ENCODE results near the gene SIX2.
"Not testable (repeated sequence)": the region's sequence is repeated elsewhere in the genome, so short reads cannot be mapped to it uniquely, and the experiment has no call there.

The SIX2 gene

DNA sequence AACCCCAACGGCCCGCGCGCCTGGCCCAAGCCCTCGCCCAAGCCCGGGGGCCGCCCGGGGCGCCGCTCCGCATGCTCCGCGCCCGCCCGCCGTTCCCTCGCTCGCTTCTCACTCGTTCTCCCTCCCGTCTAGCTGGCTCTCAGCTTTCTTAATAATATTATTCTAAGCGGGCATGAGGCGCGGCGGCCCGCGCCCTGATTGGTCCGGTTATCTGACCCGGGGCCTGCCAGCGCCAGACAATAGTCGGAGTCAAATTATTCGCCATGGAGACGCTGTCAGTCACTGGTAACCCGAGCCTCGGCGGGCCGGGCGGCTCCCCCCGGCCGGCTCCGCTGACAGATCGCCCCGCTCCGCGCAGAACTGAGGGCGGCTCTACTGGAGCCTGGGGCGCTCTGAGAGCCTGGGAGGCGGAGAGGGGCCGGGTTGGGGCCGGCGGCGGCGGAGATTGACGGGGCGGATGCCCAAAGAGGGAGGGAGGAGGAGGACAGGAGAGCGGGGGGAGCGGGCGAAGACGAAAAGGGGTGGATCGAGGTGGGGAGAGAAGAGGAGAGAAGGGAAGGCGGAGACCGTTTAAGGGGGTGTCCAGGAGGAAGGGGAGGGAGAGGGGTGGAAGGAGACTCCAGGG lies at the start of gene SIX2:
Gene SIX2 (minus strand): TSS at position 150 of the 625 bp plus-strand sequence. CDS start 342 bp downstream, outside the sequence.
- peak; percentile 70 to 71 for DNase-seq (ENCODE audit: low read depth in 2 of 2)

DNA sequence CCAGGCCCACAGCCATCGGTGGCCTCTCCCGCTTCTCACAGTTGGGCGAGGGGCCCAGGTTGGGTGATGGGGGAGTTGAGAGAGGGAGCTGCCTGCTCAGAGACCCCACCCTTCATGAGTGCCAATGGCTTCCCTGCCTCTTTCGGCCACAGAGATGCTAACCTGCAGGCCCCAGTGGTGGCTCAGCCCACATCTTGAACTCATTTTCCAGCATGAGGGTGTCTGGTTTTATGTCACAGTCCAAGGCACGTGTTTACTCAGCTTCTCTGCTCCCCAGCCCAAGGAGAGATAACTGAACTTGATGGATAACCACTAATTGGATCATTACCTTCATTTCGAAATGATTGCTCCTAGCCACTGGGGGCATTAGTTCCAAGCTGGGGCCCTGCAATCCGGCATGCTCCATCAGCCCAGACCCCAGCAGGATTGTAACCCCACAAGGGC lies 45.9 kb upstream of the SIX2 start:
- no peak for DNase-seq (ENCODE audit: low read depth in 2 of 2)

DNA sequence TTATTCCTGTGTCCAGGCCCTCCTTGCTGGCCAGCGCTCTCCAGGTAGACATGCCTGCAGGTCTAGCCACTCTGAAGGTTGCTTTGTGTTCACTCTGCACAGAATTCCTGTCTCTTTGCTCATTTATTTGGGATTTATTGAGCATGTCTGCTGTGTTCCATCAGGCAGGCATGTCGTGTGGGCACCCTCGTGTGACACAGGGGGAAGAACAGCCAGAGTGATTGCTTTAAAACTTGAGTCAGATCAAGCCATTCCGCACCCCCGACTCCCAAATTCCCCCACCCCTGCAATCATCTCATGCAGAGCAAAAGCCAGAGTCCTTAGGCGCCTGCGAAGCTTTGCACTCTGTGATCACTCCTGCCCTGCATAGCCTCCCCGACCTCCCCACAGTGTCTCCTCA lies 44.7 kb upstream of the SIX2 start:
- no peak for DNase-seq (ENCODE audit: low read depth in 2 of 2)

DNA sequence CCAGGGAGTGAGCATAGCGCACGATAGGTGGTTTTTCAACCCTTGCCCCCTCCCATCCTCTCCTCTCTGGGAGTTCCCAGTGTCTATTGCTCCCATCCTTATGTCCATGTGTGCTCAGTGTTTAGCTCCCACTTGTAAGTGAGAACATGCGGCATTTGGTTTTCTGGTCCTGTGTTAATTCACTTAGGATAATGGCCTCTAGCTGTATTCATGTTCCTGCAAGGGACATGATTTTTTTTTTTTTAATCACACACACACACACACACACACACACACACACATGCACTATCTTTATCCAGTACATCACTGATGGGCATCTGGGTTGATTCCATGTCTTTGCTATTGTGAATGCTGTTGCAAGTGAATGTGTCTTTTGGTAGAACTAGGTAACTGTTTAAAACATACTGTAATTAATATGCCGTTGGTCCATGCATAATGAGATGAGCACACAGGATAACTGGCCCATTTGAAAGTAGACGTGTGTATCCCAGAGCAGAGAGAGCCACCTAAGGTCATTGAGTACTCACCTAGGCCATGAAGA lies 43.2 kb upstream of the SIX2 start:
- DNase-seq (ENCODE audit: low read depth in 2 of 2), result no peak

DNA sequence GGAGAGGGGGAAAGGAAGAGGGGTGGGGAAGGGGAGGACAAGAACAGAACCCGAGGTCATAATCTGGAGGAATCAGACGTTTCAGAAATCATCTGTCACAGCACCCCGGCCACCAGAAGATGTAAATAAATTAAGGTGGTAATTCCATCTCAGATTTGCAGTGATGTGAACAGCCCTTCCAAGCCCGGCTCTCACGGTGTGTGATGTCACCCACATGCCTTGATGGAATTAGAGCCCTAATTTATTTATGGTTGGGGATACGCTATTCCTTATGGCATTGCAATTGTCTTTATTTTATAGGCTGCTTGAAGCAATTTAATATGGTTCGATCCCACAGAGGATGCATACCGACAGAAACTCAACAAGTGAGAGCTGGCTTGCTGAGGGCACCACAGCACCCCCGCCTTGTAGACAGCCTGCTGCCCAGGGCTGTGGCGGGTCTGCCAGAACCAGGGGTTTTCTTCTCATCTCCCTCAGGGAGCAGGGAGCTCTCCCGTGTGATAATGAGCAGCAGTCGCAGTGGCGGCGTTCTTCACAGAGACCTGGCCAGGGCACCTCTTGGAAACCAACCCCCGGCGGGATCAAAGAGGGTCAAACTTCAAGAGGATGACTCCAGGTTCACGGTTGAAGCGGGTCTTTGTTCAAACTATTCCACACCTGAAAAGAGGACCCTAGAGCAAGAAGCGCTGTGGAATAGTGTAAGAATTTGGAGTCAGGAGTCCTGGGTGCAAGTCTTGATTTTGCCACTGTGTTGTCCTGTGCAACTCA lies 40.5 kb upstream of the SIX2 start:
- no peak for DNase-seq (ENCODE audit: low read depth in 2 of 2)

DNA sequence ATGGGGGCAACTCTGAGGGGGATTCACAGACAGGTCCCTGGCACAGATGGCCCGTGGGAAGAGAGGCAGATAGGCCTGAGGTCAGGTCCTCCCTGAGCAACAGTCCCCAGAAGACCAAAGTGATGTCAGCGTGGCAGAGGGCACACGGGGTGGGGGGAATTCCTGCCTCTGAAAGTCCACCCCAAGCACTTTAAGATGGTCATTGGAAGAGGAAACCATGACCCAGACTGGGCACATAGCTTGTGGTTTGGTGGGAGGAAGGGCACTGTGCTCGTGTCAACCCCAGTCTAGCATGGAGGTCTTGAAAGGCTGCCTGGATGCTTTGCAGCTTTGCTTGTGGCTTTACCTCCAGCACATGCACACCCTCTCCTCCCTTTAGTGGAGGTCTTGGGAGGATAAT lies 38.0 kb upstream of the SIX2 start:
- no peak for DNase-seq (ENCODE audit: low read depth in 2 of 2)

DNA sequence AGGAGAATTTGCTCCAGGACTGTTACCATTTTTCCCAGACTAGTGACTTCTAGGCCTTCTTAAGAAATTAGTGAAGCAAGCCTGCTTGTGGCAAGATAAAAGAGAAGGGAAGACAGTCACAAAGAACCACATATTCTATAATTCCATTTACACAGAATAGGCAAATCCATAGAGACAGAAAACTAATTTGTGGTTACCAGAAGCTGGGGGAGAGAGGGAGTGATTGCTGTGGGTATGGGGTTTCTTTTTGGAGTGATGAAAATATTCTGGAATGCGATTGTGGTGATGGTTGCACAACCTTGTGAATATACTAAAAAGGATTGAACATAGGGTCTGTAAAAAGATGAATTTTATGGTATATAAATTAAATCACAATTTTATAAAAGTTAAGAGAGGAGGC lies 37.5 kb upstream of the SIX2 start:
- DNase-seq (ENCODE audit: low read depth in 2 of 2), result peak; percentile 25 to 28

DNA sequence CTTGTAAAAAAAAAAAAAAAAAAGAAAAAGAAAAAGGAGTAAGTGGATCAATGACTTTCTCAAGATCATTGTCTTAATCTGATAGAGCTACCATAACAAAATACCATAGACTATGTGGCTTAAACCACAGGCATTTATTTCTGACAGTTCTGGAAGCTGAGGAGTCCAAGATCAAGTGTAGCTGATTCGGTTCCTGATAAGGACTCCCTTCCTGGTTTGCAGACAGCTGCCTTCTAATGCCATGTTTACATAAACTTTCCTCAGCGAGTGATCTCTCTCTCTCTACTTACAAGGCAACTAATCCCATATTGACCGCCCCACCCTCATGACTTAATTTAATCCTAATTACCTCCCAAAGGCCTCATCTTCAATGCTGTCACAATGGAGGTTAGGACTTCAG lies 36.5 kb upstream of the SIX2 start:
- DNase-seq (ENCODE audit: low read depth in 2 of 2), result no peak

DNA sequence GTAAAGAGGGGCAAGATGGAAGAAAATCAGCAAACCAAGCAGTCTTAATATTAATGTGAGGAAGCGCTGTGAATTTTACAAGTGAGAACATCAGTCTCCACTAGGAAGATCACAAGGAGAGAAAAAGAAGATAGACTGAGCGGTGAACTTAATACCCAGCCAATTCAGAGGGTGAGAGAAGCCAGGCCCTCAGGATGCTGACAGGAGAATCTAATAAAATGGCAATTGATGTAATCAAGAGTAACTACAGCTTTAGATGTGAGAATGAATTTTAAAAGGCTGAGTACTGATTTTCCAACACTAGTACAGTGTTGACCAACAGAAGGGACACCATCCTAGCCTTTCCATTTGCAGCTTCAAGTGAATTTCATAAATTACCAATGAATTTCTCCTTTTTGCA lies 35.7 kb upstream of the SIX2 start:
- no peak for DNase-seq (ENCODE audit: low read depth in 2 of 2)

DNA sequence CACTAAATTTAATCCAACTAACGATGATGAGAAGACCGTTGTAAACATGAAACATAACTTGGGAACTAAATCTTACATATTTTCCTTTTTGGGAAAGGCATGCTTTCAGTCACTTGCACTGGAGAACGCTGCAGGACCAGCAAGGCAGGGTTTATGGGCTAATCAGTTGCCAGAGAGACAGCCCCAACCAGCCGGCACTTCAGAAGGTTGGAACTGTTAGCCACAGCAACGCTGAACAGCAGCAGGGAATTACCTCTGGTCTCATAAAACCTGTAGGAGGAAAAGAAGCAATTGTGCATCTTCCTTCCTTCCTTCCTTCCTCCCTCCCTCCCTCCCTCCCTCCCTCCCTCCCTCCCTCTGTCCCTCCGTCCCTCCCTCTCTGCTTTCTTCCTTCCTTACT lies 33.9 kb upstream of the SIX2 start:
- DNase-seq (ENCODE audit: low read depth in 2 of 2), result no peak

DNA sequence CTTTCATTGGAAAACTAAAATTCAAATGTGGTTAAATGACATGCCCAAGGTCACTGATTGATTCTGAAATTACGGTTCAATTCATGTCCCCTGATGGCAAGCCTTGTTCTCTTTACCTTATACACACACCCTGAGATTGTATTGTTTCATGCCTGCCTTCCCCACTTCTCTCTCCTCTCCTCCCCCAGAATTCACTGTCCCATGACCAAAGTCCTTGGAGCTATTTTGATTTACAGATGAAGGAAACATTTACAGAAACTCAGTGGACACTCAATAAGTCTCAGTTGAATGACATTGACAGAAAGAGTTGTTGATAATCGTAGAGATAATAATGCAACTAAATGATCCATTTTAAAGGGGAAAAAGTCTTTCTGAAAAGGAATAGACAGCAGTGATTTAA lies 33.1 kb upstream of the SIX2 start:
- no peak for DNase-seq (ENCODE audit: low read depth in 2 of 2)

DNA sequence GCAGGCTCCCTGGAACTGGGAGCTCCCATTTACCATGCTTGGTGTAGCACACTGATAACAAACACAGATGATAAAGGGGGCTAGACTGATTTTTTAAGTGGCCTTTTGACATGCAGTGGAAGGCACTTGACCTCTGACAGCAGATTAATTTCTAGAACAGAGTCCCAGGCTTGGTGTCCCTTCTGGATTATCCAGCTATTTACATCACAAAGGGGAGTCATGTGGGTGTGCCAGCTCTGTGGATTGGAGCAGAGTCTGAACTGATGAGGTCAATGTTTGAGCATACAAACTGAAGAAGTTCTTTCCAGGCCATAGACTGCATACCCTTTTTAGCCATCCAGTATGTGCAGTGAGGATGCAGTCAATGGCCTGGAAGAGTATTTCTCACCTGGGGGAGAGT lies 31.5 kb upstream of the SIX2 start:
- no peak for DNase-seq (ENCODE audit: low read depth in 2 of 2)

DNA sequence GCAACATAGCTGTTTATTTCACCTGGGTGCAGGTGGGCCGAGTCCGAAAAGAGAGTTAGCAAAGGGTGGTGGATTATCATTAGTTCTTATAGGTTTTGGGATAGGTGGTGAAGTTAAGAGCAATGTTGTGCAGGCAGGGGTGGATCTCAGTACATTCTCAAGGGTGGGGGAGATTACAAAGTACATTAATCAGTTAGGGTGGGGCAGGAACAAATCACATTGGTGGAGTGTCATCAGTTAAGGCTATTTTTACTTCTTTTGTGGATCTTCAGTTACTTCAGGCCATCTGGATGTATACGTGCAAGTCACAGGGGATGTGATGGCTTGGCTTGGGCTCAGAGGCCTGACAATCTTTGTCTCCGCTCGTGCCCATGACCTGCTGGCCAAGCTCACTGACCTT lies 30.6 kb upstream of the SIX2 start:
- not testable (repeated sequence) for DNase-seq (ENCODE audit: low read depth in 2 of 2)

DNA sequence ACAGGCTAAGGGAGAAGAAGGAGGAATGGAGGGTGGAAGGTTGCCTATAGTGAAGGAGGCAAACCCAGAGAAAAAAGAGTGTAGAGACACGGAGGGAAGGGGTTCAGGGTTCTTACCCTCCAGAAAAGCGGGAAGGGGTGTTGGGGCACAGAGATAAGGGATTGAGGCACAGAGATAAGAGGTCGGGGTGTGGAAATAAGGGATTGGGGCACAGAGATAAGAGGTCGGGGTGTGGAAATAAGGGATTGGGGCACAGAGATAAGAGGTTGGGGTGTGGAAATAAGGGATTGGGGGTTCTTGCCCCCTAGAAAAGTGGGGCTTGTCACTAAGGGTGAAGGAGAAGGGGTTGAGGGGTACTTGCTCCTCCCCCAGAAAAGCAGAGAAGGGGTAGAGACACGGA lies 29.6 kb upstream of the SIX2 start:
- not testable (repeated sequence) for DNase-seq (ENCODE audit: low read depth in 2 of 2)

DNA sequence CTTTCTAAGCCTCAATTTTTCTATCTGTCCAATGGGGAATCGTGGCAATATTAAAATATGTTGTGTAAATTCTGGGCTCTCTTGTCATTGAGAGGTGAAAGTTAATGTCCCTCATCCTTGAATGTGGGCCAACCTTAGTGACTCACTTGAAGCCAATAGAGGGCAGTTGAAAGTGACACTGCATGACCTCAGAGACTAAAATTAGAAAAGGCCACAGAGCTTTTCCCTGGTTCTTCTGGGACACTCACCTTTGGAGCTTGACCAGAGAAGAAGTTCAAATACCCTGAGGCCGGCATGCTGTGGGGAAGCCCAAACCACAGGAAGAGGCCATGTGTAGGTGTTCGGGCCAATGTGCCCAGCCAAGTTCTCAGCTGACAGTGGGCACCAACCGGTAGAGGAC lies 24.1 kb upstream of the SIX2 start:
- no peak for DNase-seq (ENCODE audit: low read depth in 2 of 2)

DNA sequence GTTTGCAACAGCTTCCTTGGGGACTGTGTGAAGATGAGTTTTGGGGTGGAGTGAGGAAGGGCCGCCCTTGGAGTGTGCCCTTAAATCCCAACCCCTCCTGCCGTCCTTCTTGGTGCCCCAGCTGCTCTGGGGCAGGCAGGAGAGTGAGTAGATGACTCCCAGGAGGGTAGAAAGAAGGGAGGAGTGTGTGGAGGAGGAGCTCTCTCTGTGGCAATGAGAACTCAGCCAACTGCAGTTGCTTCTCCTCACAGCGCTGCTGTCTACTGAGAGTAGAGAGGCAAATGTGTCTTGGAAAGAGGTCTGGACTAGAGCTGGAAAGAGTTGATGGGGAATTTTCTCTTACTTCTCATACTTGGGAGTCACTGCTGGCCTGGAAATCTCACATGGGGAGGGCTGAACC lies 21.8 kb upstream of the SIX2 start:
- no peak for DNase-seq (ENCODE audit: low read depth in 2 of 2)

DNA sequence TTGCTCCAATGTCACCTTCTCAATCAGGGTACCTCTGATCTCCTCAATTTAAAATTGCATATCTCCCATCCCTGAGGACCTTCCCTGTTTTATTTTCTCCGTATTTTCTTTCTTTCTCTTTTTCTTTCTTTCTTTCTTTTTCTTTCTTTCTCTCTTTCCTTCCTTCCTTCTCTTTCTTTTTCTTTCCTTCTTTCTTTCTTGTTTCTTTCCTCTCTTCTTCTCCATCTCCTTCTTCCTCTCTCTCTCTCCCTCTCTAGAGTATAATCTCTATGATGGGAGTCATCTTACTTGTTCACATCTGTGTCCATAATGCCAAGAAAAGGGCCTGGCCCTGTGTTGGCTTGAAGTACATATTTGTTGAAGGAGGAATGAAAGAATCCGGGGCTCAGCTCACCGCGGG lies 21.3 kb upstream of the SIX2 start:
- no peak for DNase-seq (ENCODE audit: low read depth in 2 of 2)

DNA sequence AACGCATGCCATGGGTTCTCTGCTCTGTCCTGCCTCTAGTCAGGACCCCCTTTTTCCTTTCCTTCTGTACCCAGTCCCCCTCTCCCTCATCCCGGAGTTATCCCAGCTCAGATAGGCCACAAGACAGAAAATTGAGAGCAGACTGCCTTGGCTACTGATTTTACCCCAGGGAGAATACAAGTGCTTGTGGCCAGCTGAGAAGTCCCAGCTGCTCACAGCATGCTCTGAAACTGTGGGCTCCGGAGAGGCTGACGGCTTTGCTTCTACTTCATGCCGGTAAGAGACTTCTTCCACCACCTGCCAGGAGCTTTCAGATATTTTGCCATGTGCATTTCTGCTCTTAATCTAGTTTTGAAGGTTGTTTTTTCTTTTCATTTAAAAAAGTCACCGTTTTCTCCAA lies 20.0 kb upstream of the SIX2 start:
- no peak for DNase-seq (ENCODE audit: low read depth in 2 of 2)

DNA sequence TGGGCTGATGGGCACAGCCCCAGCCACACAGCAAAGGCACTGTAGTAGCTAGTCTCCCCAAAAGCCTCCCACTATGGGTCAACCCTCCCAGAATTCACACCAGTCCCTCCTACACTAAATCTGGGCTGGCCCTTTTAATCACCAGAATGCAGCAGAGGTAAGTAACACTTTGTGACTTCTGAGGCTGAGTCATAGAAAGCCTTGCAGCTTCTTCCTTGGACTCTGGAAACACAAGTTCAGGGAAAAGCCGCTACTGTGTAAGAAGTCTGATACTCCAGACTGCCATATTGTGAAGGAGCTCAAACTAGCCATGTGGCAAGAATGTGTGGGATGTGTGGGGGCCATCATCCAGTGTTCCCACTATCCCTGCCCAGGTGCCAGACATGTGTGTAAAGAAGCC lies 19.0 kb upstream of the SIX2 start:
- DNase-seq (ENCODE audit: low read depth in 2 of 2), result no peak

DNA sequence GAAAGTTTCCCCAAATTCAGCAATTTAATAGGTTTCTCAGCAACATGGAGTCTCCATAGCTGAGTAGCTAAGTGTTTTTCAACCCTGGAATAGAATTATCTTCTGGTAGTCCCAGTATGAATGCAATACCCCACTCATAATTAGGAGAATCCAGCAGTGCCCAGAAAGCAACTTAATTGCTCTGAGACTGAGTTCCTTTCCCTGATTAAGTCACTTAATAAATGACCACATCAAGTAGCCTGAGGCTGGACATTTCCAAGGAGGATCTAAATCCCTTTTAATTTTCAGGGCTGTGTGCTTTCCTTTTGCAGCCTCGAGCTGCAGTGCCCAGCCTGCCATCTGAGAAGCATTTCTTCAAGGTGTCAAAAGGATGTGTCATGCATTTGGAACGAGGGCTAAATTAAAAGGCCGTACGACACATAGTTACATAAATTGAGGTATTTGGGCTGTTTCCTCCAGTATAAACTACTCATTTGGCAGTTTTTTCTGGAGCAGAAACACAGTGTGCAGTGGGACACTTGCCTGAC lies 17.7 kb upstream of the SIX2 start:
- no peak for DNase-seq (ENCODE audit: low read depth in 2 of 2)

DNA sequence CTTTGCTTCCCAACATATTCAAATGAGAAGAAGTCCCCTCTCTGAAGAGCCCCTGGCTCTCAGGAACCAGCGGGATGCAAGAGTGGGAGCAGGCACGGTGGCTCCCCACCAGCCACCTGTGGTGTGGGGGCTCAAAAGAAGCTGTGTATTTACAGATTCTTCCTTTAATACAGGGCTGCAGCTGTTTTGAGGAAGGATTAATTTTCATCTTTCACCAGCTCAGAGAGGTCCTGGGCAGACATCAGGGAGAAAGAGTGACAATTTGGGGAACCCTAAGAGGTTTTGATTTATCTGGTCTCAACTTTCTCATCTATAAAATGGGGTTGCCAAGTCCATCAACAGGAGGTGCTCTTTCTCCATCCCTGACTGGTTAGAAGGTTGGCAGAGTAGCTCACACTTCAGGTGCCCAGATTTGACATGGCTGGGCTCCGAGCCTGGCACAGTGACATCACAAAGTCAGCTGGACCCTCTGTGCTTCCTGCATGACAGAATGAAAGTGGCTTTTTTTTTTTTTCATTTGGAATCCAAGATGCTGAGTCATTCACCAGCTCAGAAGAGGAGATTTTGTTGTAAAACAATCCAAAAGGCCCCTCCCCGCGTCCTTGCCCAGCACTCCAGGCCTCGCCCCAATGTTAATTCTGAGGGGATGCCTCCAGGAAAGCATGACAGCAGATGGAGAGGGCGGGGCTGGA lies 15.5 kb upstream of the SIX2 start:
- DNase-seq (ENCODE audit: low read depth in 2 of 2), result peak in 1 of 2 experiments; percentile 15

DNA sequence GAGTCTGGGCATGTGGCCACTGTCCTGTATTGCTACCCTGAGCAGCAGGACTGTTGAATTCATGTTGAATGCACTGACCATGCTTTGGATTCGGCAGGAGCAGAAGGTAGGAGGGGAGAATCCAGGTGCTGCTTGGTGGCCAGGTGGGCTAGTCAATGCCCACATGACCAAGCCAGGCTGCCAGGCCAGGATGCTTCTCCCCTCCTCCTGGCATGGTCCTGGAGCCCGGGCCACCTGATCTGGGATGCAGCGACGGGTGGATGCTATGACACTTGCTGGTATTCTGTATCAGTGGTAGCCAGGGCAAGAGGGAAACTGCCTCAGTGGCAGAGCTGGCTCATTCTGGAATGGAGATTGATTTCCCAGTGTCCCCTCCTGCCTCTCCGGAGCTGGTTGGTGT lies 14.8 kb upstream of the SIX2 start:
- no peak for DNase-seq (ENCODE audit: low read depth in 2 of 2)

All from fibroblast of skin of left biceps (primary cell).